Urinary bladder (tissue), 4 donors: ENCODE results near the gene LEPR. TPM values are rescaled to one million over a fixed set of nuclear protein-coding genes. Genes with fewer than 3 reads are reported as not detected.

Experiments used
- DNase-seq: peaks from one replicate; pipeline ENCODE4 v3.0.0-alpha.2; 2015; ENCODE audit errors: extremely low spot score
- H3K27ac ChIP-seq: one replicate; pipeline ENCODE4 v1.5.1; 2013; ENCODE audit warnings: low read depth, mild to moderate bottlenecking, moderate library complexity
- H3K36me3 ChIP-seq: one replicate; pipeline ENCODE4 v1.6.1; 2013; ENCODE audit warnings: mild to moderate bottlenecking, moderate library complexity; ENCODE audit not compliant: insufficient read depth
- H3K4me1 ChIP-seq: one replicate; pipeline ENCODE4 v1.6.1; 2013; ENCODE audit warnings: mild to moderate bottlenecking, moderate library complexity; ENCODE audit not compliant: insufficient read depth
- H3K4me3 ChIP-seq: one replicate; pipeline ENCODE4 v1.5.1; 2013; ENCODE audit warnings: low read depth, low read length
- WGBS: extraction: QIAGEN DNeasy Blood & Tissue Kit; methylation state at CpG from one replicate; pipeline ENCODE4 v1.1.7; 2013; 5-methylcytosine and 5-hydroxymethylcytosine counted together
- polyA plus RNA-seq: library from polyadenylated mRNA; stranded (reverse); fragments of 200-250 nt; gene quantifications from one replicate; pipeline ENCODE4 v1.2.3, GENCODE V29; 2013
- total RNA-seq: library from RNA; depleted of rRNA; stranded (reverse); fragments of >200 nt; gene quantifications from one replicate; pipeline ENCODE4 v1.2.3, GENCODE V29; 2014
- donor health status: healthy with polysubstance abuse.
- donor health status: healthy.

LEPR gene
- total and polyA plus RNA-seq, 2 donors = 13.5 to 32.1 TPM

- no peak for DNase-seq
- no peaks in the 10 kb centered on the region for H3K36me3 ChIP-seq
- H3K4me1 ChIP-seq = no peaks in the 10 kb centered on the region
- 78% methylated on average over 1 of the region's 1 CpG for WGBS
- no peak overlapping the region for H3K4me3 ChIP-seq
- H3K27ac ChIP-seq = no peak overlapping the region
These were observed 26.5 kb upstream of the LEPR start for GRCh38 chr1:65393928-65394327.

DNA sequence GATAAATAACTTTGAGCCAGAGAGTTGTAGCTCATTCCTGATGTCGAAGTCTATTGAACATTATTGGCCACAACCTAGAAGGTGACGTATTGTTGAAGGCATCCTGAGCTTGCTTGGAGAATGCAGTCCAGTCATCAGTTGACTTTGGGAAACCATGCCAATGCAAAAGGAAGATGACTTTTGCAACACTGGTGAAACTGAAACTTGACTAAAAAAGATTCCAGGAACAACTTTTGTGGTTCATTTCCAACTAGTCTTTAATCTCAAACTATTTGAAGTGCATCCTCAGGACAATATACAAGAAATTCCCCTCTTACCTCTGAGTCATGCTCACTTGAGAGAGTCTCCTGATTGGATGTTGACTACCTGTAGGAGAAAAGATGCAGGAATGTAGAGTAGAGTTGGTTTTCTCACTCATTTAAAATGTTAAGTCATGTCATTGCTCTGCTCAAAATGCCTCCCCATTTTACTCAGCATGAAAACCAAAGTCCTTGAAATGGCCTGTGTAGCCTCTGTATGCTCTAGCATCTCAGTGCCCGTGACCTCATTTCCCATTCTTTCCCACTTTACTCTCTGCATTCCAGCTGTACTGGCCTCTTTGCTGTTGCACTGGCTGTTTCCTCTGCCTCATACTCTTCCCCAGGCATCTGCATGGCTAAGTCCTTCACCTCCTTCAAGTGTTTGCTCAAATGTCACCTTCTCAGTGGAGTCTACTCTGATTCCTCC lies 24.4 kb upstream of the LEPR start:
- H3K27ac ChIP-seq = no peak overlapping the region
- WGBS = 87% methylated on average over 3 of the region's 3 CpGs
- no peak overlapping the region for H3K4me3 ChIP-seq
- no peaks in the 10 kb centered on the region for H3K4me1 ChIP-seq
- no peak for DNase-seq
- no peaks in the 10 kb centered on the region for H3K36me3 ChIP-seq

DNA sequence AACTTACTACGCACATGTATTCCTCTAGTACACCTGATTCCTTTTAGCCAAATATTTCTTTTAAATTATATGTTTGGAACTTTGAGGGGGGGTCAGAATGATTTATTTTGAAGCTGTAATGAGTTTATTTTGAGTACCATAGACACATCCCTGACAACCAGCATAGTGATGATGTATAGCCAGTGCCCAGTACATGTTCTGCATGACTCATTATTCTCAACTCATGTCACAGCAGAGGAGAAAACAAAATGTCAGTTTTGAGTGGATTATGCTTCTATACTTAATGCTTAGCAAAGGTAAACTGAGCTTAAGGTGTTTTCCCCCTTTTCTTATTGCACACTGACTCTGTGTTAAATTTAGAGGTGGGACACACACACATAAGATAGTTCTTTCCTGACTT lies 22.4 kb upstream of the LEPR start:
- peaks cover 2% of the 10 kb centered on the region for H3K36me3 ChIP-seq
- WGBS = 97% methylated on average over 1 of the region's 1 CpG
- no peak for DNase-seq
- no peak overlapping the region for H3K27ac ChIP-seq
- H3K4me3 ChIP-seq = no peak overlapping the region
- H3K4me1 ChIP-seq = no peaks in the 10 kb centered on the region

GRCh38 chr1:65399003-65399402 lies 21.5 kb upstream of the LEPR start:
- Histone ChIP-seq H3K27ac (no peak overlapping the region), H3K4me3 (no peak overlapping the region), H3K4me1 (no peaks in the 10 kb centered on the region), H3K36me3 (peaks cover 2% of the 10 kb centered on the region)
- WGBS = 85% methylated on average over 1 of the region's 1 CpG
- DNase-seq = no peak

DNA sequence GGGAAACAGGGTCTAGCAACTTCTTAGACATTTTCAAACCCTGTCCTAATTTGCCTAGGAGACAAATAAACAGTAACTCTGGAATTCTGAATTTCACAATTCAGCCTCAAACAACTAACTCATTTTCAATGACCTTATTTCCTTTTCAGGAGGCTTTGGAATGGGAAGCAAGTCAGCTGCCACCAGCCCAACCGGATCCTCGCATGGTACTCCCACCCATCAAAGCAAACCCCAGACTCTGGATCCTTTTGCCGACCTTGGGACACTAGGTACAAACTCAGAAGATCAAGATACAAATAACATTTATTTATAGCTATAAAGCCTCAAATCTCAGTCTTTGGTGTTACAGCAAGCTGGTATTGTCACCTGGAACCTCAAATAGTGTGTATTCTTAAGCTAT lies 18.9 kb upstream of the LEPR start:
- WGBS = 93% methylated on average over 3 of the region's 3 CpGs
- peaks cover 2% of the 10 kb centered on the region for H3K36me3 ChIP-seq
- no peak overlapping the region for H3K27ac ChIP-seq
- no peaks in the 10 kb centered on the region for H3K4me1 ChIP-seq
- no peak for DNase-seq
- H3K4me3 ChIP-seq = no peak overlapping the region

DNA sequence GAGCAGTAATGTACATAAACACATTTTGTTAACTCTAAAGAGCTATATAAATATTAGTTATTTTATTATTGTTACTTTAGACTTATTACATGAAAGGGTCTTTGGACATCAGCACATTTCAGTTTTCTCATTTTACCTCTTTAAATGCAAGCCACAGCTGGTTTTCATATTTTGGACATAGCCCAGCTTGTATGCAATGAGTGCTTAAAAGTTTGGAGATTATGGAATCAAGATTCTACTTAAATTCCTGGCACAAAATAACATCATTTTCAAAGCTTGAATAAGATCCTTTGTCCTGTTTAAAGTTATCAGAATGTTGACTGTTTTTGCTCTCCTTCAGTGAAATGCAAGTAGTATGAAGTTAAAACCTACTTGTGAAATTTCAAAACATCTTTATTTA lies 15.5 kb upstream of the LEPR start:
- DNase-seq = no peak
- Histone ChIP-seq H3K36me3 (peaks cover 2% of the 10 kb centered on the region), H3K4me3 (no peak overlapping the region), H3K4me1 (no peaks in the 10 kb centered on the region), H3K27ac (no peak overlapping the region)

DNA sequence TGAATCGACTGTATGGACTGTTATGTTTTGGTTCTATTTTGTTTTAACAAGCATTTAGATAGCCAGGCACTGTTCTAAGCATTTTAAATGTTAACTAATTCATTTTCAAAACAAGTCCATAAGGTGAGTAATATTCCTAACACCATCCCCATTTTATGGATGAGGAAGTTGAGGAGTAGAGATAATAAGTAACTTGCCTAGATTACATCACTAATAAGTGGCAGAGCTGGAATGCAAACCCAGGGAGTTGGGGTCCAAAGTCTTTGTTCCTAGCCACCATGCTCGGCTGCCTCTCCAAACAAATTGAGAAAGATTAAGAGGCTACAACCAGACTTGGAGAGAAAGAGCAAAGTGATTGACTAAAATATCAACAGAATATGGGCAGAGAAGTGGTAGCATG lies 12.6 kb upstream of the LEPR start:
- no peaks in the 10 kb centered on the region for H3K36me3 ChIP-seq
- H3K4me3 ChIP-seq = no peak overlapping the region
- WGBS = 81% methylated on average over 2 of the region's 2 CpGs
- H3K27ac ChIP-seq = no peak overlapping the region
- no peak for DNase-seq
- no peaks in the 10 kb centered on the region for H3K4me1 ChIP-seq

DNA sequence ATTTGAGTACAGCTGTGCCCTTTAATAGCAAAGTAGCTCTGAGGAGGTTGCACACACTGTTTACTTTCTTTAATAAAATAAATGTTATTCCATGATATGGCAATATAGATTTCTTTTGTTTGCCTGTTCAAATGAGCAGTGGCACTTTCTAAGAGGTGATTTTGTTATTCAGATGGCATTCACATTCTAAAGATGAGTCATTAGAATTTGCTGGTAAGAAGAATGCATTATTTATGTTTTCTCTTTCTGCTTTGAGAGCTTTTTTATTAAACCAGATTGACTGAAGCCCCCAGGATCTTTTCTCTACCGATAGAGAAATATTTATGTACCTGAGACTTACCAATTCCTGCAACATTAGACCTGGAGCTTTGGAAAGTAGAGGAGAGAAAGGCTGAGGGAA lies 11.2 kb upstream of the LEPR start:
- Histone ChIP-seq H3K27ac (no peak overlapping the region), H3K4me3 (no peak overlapping the region), H3K4me1 (no peaks in the 10 kb centered on the region), H3K36me3 (no peaks in the 10 kb centered on the region)
- WGBS = 68% methylated on average over 1 of the region's 1 CpG
- DNase-seq = no peak

DNA sequence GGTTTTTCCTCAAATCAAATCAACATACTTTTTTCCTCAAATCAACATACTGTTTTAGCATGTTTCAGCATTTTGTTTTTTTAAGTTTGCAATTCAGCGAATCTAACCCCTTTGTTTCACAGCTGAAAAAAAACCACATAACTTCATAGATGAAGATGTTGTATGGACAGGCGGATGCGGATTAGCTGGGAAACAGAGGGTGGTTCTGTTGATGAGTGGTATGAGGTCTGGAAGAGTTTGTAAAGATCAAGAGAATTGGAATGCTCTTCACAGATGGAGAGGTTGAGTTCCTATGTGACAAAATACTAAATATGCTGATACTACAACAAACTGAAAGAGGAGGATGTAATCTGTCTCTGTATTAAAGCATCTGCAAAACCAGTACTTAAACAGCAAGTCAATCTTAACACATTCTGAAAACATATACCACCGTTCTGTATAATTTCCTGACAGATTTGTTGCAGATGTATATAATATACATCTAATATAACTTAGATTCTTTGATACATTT lies 10.6 kb upstream of the LEPR start:
- DNase-seq = no peak
- WGBS = 93% methylated on average over 4 of the region's 4 CpGs
- no peak overlapping the region for H3K4me3 ChIP-seq

DNA sequence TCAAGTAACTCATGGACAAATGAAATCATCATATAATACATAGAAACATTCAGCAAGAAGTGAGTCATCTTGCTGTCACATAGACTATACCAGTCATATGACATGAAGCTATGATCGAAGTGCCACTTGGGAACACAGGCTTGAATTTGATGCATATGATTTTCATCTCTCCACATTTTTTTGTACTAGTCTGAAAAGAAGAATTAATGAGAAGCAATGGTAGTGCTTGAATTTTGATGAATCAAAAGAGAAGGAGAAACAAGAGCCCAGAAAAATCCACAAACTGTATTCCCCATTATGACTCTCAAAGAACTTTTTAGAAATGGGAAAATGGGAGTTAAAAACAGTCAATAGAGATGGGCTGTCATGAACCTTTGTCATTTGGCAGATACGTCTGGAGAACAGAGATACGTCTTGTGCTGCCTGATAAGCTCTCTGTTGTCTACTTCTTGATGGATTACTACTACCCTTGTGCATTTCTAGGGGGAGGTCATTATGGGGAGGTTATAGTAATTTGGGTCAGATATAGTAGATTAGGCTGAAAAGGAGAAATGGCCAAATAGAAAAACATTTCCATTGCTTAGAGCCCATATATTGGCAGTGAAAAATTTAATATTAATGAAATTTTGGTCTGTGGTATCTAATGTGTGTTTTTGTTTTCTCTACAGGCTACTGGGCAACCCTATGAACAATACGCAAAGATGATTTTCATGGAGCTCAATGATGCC lies 8.0 kb upstream of the LEPR start:
- DNase-seq = no peak
- Histone ChIP-seq H3K36me3 (no peaks in the 10 kb centered on the region), H3K27ac (no peak overlapping the region), H3K4me1 (no peaks in the 10 kb centered on the region), H3K4me3 (no peak overlapping the region)
- WGBS = 90% methylated on average over 4 of the region's 4 CpGs

More for the DNA sequence above, 10.6 kb upstream of the LEPR start:
- Histone ChIP-seq H3K36me3 (no peaks in the 10 kb centered on the region), H3K27ac (no peak overlapping the region), H3K4me1 (no peaks in the 10 kb centered on the region)

GRCh38 chr1:65412984-65413375 lies 7.5 kb upstream of the LEPR start:
- 89% methylated on average over 3 of the region's 3 CpGs for WGBS
- no peaks in the 10 kb centered on the region for H3K36me3 ChIP-seq
- H3K4me1 ChIP-seq = no peaks in the 10 kb centered on the region
- no peak overlapping the region for H3K27ac ChIP-seq
- no peak overlapping the region for H3K4me3 ChIP-seq
- DNase-seq = no peak

DNA sequence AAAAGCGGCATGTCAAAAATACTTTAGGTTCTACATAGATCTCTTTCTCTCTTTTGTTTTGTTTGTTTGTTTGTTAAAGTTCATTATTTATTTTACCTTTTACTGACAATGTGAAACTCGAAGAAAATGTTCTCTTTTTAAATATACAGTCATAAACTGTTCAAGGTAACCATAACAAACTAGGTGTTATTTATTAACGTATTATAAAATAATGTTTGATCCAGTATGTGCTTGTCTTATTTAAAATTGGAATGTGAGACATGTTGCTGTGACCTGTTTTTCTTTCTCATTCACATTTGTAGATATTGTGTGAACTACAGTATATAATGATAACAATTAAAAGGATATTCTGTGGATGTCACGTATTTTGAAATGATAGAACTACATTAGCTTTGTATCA lies 5.9 kb upstream of the LEPR start:
- Histone ChIP-seq H3K4me1 (no peaks in the 10 kb centered on the region), H3K4me3 (no peak overlapping the region), H3K27ac (no peak overlapping the region), H3K36me3 (no peaks in the 10 kb centered on the region)
- DNase-seq = no peak
- WGBS = 79% methylated on average over 4 of the region's 4 CpGs

DNA sequence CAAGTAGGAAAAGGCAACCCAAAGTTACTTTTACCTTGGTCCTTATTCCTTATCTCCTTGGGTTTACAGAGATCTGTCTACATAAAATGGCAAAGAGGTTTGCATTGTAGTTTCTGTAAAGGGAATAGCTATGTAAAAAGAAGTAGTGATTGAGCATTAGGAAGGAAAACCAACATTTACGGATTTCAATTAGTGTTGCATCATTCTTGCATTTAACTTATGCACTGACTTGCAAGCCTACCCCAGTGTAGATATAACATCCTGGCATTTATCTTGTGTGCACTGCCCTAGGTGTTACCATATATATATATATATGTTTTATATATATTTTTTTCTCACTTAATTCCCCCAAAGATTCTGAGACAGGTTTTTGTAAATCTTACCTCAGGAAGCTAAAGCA lies 3.7 kb upstream of the LEPR start:
- no peaks in the 10 kb centered on the region for H3K36me3 ChIP-seq
- H3K4me3 ChIP-seq = no peak overlapping the region
- H3K4me1 ChIP-seq = no peaks in the 10 kb centered on the region
- no peak for DNase-seq
- 84% methylated on average over 1 of the region's 1 CpG for WGBS
- no peak overlapping the region for H3K27ac ChIP-seq

DNA sequence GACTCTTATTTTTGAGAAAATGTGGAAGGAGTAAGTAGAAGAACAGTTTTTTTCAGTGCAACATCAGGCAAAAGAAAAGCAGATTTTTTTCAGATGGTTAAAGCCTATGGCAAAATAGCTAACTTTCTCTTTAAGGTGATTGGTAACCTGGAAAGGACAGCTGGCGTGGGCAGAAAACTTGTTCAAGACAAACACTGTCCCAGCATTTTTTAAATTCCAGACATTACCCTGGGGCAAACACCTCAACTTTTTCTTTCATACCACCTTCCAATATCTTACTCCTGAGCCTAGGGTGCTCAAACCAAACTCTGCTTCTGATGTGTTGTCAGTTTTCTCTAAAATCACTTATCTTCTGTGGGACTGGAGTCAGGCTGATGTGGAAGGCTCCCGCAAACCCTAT lies 2.7 kb upstream of the LEPR start:
- no peak for DNase-seq
- Histone ChIP-seq H3K4me3 (no peak overlapping the region), H3K27ac (no peak overlapping the region), H3K4me1 (no peaks in the 10 kb centered on the region), H3K36me3 (no peaks in the 10 kb centered on the region)
- whole genome bisulfite sequencing = 92% methylated on average over 2 of the region's 2 CpGs
